Kasumi-1 (cell line): ENCODE results near the gene MYO18A.

ENCODE experiments used
- DNase-seq, 2 experiments: peaks; one replicate each; lab custom pipeline; 2025; lab: John Stamatoyannopoulos, UW

Gene MYO18A

GRCh38 chr17:29084541-29085146 is 95.6 kb downstream of the MYO18A start:
- DNase-seq, result no peak

GRCh38 chr17:29080965-29081364 is 99.2 kb downstream of the MYO18A start:
- DNase-seq, result no peak

- DNase-seq, result no peak
These were observed 99.9 kb downstream of the MYO18A start for GRCh38 chr17:29080323-29080722.

- DNase-seq, result no peak
These were observed 100.3 kb downstream of the MYO18A start for GRCh38 chr17:29079887-29080286.

- DNase-seq, result no peak
These were observed 100.8 kb downstream of the MYO18A start for GRCh38 chr17:29079433-29079832.

- DNase-seq, result peak in 1 of 2 experiments; percentile 10
These were observed 101.8 kb downstream of the MYO18A start for GRCh38 chr17:29078183-29079045.

- DNase-seq, result no peak
These were observed 102.9 kb downstream of the MYO18A start for GRCh38 chr17:29077320-29077719.

- no peak for DNase-seq
These were observed 103.5 kb downstream of the MYO18A start for GRCh38 chr17:29076722-29077121.

GRCh38 chr17:29076087-29076486 is 104.1 kb downstream of the MYO18A start:
- DNase-seq, result no peak

- DNase-seq, result no peak
These were observed 105.7 kb downstream of the MYO18A start for GRCh38 chr17:29074488-29074887.

GRCh38 chr17:29073520-29073919 is 106.7 kb downstream of the MYO18A start:
- no peak for DNase-seq

GRCh38 chr17:29073045-29073444 is 107.2 kb downstream of the MYO18A start:
- DNase-seq, result no peak

- DNase-seq, result no peak
These were observed 108.9 kb downstream of the MYO18A start for GRCh38 chr17:29071303-29071702.

- DNase-seq, result no peak
These were observed 109.4 kb downstream of the MYO18A start for GRCh38 chr17:29070781-29071180.

- no peak for DNase-seq
These were observed 109.9 kb downstream of the MYO18A start for GRCh38 chr17:29070308-29070707.

GRCh38 chr17:29069526-29070041 is 110.6 kb downstream of the MYO18A start:
- DNase-seq, result no peak

- no peak for DNase-seq
These were observed 111.4 kb downstream of the MYO18A start for GRCh38 chr17:29068818-29069217.

GRCh38 chr17:29066606-29067005 is 113.6 kb downstream of the MYO18A start:
- DNase-seq, result no peak

- DNase-seq, result no peak
These were observed 114.2 kb downstream of the MYO18A start for GRCh38 chr17:29066047-29066446.

- DNase-seq, result peak; percentile 14 to 46
These were observed 116.2 kb downstream of the MYO18A start for GRCh38 chr17:29063992-29064391.

- DNase-seq, result no peak
These were observed 118.0 kb downstream of the MYO18A start for GRCh38 chr17:29062215-29062614.

- DNase-seq, result no peak
These were observed 119.2 kb downstream of the MYO18A start for GRCh38 chr17:29061036-29061435.

GRCh38 chr17:29060475-29060874 is 119.7 kb downstream of the MYO18A start:
- DNase-seq, result peak; percentile 19 to 28
